ENCODE data around the gene ANTKMT. TPM values are rescaled to one million over a fixed set of nuclear protein-coding genes. Genes with fewer than 3 reads are reported as not detected.
A peak's percentile ranks its signal among the peaks of the same experiment; 100 is the strongest.

ANTKMT gene
- total and polyA plus RNA-seq, 9 donors, result 13.2 to 43.9 (median 21.9) TPM; not detected in 1

DNA sequence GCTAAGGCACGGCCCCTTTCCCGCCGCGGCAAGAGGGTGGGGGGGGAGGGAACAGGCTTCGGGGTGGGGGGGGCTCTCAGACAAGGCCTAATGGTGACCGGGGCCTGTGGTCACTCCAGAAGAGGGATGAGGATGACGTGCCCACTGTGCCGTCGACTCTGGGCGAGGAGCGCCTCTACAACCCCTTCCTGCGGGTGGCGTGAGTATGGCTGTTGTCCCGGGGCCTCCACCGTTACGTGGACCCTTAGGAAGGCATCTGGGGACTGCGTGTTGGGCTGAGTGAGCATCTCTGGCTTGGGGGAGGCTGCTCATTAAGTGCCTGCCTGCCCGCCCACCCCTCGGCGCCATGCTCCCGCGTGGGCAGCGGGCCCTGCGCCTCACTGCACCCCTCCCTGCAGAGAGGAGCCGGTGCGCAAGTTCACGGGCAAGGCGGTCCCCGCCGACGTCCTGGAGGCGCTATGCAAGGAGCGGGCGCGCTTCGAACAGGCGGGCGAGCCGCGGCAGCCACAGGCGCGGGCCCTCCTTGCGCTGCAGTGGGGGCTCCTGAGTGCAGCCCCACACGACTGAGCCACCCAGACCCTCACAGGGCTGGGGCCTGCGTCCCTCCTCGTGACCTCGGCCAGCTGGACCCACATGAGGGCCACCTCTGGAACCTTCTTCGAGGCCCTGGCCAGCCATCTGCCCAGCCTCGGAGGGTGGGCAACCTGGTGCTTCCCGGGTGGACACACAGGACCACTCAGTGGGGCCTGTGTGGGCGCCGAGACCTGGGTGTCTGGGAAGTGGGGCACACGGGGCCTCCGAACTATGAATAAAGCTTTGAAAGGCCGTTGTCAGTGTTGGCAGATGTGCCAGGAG is 8.2 kb downstream of the ANTKMT start:
- WGBS, 3 donors, result 43 to 63% (median 58%) methylated on average over 40 to 55 of the region's 55 CpGs
- DNase-seq, result no peak
- Histone ChIP-seq H3K27me3 (peaks cover 15% of the 10 kb centered on the region), H3K4me1 (ENCODE audit: insufficient read depth) (peaks cover 9% of the 10 kb centered on the region), H3K4me3 (no peak overlapping the region), H3K27ac (no peak overlapping the region), H3K9me3 (no peaks in the 10 kb centered on the region), H3K36me3 (no peaks in the 10 kb centered on the region)
- TF ChIP-seq EP300 (IDR thresholded peaks at IDR 0.05) (no peak), POLR2A (IDR thresholded peaks at IDR 0.05) (no peak)
- TF ChIP-seq, protein P1, sequence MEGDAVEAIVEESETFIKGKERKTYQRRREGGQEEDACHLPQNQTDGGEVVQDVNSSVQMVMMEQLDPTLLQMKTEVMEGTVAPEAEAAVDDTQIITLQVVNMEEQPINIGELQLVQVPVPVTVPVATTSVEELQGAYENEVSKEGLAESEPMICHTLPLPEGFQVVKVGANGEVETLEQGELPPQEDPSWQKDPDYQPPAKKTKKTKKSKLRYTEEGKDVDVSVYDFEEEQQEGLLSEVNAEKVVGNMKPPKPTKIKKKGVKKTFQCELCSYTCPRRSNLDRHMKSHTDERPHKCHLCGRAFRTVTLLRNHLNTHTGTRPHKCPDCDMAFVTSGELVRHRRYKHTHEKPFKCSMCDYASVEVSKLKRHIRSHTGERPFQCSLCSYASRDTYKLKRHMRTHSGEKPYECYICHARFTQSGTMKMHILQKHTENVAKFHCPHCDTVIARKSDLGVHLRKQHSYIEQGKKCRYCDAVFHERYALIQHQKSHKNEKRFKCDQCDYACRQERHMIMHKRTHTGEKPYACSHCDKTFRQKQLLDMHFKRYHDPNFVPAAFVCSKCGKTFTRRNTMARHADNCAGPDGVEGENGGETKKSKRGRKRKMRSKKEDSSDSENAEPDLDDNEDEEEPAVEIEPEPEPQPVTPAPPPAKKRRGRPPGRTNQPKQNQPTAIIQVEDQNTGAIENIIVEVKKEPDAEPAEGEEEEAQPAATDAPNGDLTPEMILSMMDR (IDR thresholded peaks at IDR 0.05), result no peak
- intact Hi-C loops (cut with DNase I), result no loop called here

DNA sequence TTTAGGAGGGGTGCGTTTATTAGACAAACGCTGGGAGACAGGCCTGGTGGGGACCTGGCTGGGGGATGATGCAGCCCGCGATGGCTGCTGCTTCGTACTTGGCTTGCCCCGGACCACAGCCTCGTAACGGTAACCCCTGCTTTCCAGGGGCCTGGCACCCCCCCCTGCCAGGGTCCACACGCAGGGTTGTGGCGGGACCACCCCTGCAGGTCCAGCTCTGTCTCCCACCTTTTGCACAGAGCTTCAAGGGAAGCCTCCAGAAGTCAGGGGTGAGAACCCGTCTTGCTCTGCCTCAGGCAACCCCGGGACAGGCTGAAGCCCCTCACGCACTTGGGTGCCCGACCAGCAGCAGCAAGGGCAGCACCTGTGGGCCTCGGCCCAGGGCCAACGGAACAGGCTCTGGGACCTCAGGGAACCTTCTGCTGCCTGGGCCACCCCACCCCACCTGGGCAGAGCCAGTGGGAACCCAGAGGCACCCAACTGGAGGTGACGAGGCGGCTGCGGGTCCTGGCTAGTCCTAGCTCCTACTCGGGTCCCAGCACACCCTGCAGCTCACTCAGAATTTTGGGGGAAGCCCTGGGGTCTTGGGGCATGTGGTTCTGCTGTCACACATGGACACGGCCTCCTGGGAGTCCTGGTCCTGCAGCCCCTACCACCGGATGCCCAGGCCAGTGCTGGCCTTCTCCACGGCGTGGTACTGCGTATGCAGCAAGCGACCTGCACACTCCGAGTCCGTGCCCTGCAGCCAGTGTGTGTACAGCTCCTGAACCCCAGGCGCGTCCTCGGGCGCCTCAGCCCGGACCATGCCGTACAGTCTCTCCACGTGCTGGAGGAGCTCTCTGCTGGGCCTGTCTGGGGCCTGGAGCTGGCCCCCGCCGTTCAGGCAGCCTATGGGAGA is 9.1 kb downstream of the ANTKMT start:
- intact Hi-C loops (cut with DNase I), result no loop called here
- Histone ChIP-seq H3K4me3 (no peak overlapping the region), H3K9me3 (no peaks in the 10 kb centered on the region), H3K27me3 (peaks cover 15% of the 10 kb centered on the region), H3K27ac (no peak overlapping the region), H3K4me1 (ENCODE audit: insufficient read depth) (peaks cover 9% of the 10 kb centered on the region), H3K36me3 (no peaks in the 10 kb centered on the region)
- TF ChIP-seq POLR2A (IDR thresholded peaks at IDR 0.05) (no peak), EP300 (IDR thresholded peaks at IDR 0.05) (no peak)
- TF ChIP-seq, protein P1 (IDR thresholded peaks at IDR 0.05), result no peak
- no peak for DNase-seq
- WGBS, 3 donors, result 79 to 86% (median 84%) methylated on average over 32 to 37 of the region's 37 CpGs

DNA sequence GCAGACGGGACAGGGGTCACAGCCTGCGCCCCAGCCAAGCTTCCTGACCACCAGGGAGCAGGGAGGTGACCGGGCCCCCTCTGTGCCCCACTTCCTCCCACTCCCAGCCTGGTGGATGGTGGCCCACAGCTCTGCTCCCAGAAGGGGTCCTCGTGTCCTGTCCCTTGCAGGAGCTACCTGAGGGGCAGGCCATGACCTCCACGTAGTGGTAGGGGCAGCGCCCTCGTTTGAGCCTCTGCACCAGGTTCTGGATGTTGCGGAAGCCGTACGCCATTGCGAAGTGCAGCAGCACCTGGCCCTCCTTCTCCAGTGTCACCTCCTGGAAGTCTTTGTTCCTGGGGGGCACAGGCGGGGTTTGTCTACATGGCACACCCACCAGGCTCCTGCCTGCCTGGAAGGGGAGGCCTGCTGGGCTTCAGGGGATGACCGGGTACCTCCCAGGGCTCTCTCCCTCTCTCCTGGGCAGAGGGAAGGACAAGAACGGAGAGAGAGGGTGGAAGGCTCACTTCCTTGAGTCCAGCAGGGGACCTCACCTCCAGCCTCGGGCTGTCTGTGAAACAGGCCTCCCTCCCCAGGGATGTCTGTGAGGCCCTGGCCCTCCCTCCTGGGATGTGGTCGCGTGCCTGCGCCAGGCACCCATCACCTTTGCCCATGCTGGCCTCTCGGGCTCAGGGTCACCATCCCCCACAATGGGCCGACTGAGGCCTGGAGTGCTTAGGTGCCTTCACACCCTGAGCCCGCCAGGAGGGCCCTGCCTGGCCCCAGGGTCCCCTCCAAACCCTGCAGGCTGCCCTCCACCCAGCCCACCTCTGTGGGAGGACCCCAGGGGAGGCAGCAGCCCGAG is 9.9 kb downstream of the ANTKMT start:
- 85 to 88% (median 86%) methylated on average over 20 to 22 of the region's 22 CpGs for WGBS, 3 donors
- Histone ChIP-seq H3K4me3 (no peak overlapping the region), H3K36me3 (no peaks in the 10 kb centered on the region), H3K27me3 (peaks cover 15% of the 10 kb centered on the region), H3K27ac (no peak overlapping the region), H3K9me3 (no peaks in the 10 kb centered on the region), H3K4me1 (ENCODE audit: insufficient read depth) (peaks cover 9% of the 10 kb centered on the region)
- intact Hi-C loops (cut with DNase I), result no loop called here
- TF ChIP-seq EP300 (IDR thresholded peaks at IDR 0.05) (no peak), POLR2A (IDR thresholded peaks at IDR 0.05) (no peak)
- TF ChIP-seq, protein P1 (IDR thresholded peaks at IDR 0.05), result no peak
- DNase-seq, result peak in 1 of 5 donors; percentile 34

DNA sequence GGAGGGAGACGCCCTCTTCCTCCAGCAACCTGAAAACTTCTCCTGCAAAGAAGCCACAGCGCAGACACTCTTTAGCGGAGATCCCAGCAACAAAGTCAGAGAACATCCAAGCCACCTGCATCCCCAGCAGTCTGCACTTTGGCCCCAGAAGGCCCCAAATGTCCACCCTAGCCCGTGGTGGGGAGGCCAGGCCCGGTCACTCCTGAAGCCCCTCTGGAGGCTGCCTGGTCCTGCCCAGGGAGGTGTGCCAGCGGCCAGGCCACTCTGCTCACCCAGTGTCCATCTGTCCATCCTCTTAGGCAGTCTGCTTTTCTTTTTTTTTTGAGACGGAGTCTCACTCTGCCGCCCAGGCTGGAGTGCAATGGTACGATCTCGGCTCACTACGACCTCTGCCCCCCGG is 11.4 kb downstream of the ANTKMT start:
- DNase-seq, result no peak
- Histone ChIP-seq H3K27ac (no peak overlapping the region), H3K9me3 (no peaks in the 10 kb centered on the region), H3K4me1 (ENCODE audit: insufficient read depth) (peaks cover 7% of the 10 kb centered on the region), H3K4me3 (no peak overlapping the region), H3K27me3 (peaks cover 8% of the 10 kb centered on the region), H3K36me3 (no peaks in the 10 kb centered on the region)
- 92 to 93% (median 93%) methylated on average over 12 of the region's 12 CpGs for WGBS, 3 donors
- TF ChIP-seq EP300 (IDR thresholded peaks at IDR 0.05), result no peak
- TF ChIP-seq, protein P1 (IDR thresholded peaks at IDR 0.05), result no peak
- no peak for TF ChIP-seq POLR2A (IDR thresholded peaks at IDR 0.05)
- intact Hi-C loops (cut with DNase I), result no loop called here
